WTC11 (cell line): ENCODE measurements around the gene RBM8A. TPM values are rescaled to one million over a fixed set of nuclear protein-coding genes. Genes with fewer than 3 reads are reported as not detected.

ENCODE experiments used
- ATAC-seq: fragments of 200-7000 bp; cut with Tn5 transposase; 2 replicates; pipeline ENCODE4 v1.10.0; 2021; ENCODE audit warnings: mild to moderate bottlenecking, moderate library complexity
- CTCF ChIA-PET: fragments of 300-600 bp; sonication (Branson Sonifier 250); formaldehyde crosslinking; loops from one replicate; lab custom pipeline; 2021; ENCODE audit warnings: antibody characterized with exemption; lab: Charles Lee
- POLR2A ChIA-PET: fragments of 350-600 bp; sonication (Branson Sonifier 250); formaldehyde crosslinking; loops from one replicate; lab custom pipeline; 2021; ENCODE audit warnings: antibody characterized with exemption; lab: Charles Lee
- DNase-seq: peaks from one replicate; pipeline ENCODE4 v3.0.0; 2021; ENCODE audit warnings: low spot score
- H3K27ac Mint-ChIP-seq: 2 replicates; pipeline ENCODE4 v1.8.0; 2021; ENCODE audit warnings: mixed read lengths
- H3K27me3 Mint-ChIP-seq: 2 replicates; pipeline ENCODE4 v1.8.0; 2021; ENCODE audit warnings: low read depth, mild to moderate bottlenecking, moderate library complexity, mixed read lengths
- H3K36me3 Mint-ChIP-seq: 2 replicates; pipeline ENCODE4 v1.8.0; 2021; ENCODE audit warnings: mixed read lengths
- H3K4me1 Mint-ChIP-seq: 2 replicates; pipeline ENCODE4 v1.8.0; 2022; ENCODE audit warnings: mixed read lengths
- H3K4me3 Mint-ChIP-seq: 2 replicates; pipeline ENCODE4 v1.8.0; 2021; ENCODE audit warnings: mild to moderate bottlenecking, moderate library complexity, mixed read lengths
- H3K9me3 Mint-ChIP-seq: 2 replicates; pipeline ENCODE4 v1.8.0; 2021; ENCODE audit warnings: mixed read lengths
- CBFB ChIP-seq: sonication (generic); formaldehyde crosslinking; IDR thresholded peaks from 2 replicates; pipeline ENCODE4 v1.8.1; 2022; ENCODE audit warnings: mild to moderate bottlenecking, low read depth, missing genetic modification reagents
- CREB1 ChIP-seq: sonication (generic); formaldehyde crosslinking; IDR thresholded peaks from 2 replicates; pipeline ENCODE4 v1.8.0; 2023; ENCODE audit warnings: mild to moderate bottlenecking, missing genetic modification reagents
- GRHL2 ChIP-seq: fragments of 250-450 bp; sonication (Bioruptor Pico); IDR thresholded peaks from 2 replicates; pipeline ENCODE4 v1.8.0; 2022; ENCODE audit warnings: mild to moderate bottlenecking, moderate library complexity; ENCODE audit not compliant: insufficient replicate concordance, severe bottlenecking
- HMGA2 ChIP-seq: fragments of 250-450 bp; sonication (Bioruptor Pico); IDR thresholded peaks from 2 replicates; pipeline ENCODE4 v1.4.0; 2021; ENCODE audit warnings: mild to moderate bottlenecking, moderate library complexity
- MXD4 ChIP-seq: fragments of 250-450 bp; sonication (Bioruptor Pico); IDR thresholded peaks from 2 replicates; pipeline ENCODE4 v1.8.0; 2021; ENCODE audit warnings: mild to moderate bottlenecking, moderate library complexity, borderline replicate concordance
- NFE2L1 ChIP-seq: sonication (generic); formaldehyde crosslinking; IDR thresholded peaks from 2 replicates; pipeline ENCODE4 v1.8.1; 2023; ENCODE audit warnings: missing genetic modification reagents
- TCF7 ChIP-seq: sonication (generic); formaldehyde crosslinking; IDR thresholded peaks from 2 replicates; pipeline ENCODE4 v1.8.0; 2022; ENCODE audit warnings: mild to moderate bottlenecking, low read depth, missing genetic modification reagents, moderate library complexity
- ZNF121 ChIP-seq: sonication (generic); formaldehyde crosslinking; IDR thresholded peaks from 2 replicates; pipeline ENCODE4 v1.8.0; 2023; ENCODE audit warnings: missing genetic modification reagents
- ZNF396 ChIP-seq: fragments of 250-450 bp; sonication (Bioruptor Pico); IDR thresholded peaks from 2 replicates; pipeline ENCODE4 v1.8.0; 2021; ENCODE audit warnings: mild to moderate bottlenecking, moderate library complexity, borderline replicate concordance
- ZNF416 ChIP-seq: fragments of 250-450 bp; sonication (Bioruptor Pico); IDR thresholded peaks from 2 replicates; pipeline ENCODE4 v1.9.0; 2021; ENCODE audit warnings: mild to moderate bottlenecking, inconsistent platforms
- total RNA-seq: library from RNA; stranded (reverse); gene quantifications from 3 replicates; pipeline ENCODE4 v1.2.3, GENCODE V29; 2021
- TF ChIP-seq, protein P1 (sequence below): sonication (generic); formaldehyde crosslinking; IDR thresholded peaks from 2 replicates; pipeline ENCODE4 v1.8.1; 2022; ENCODE audit warnings: low read depth, mild to moderate bottlenecking, moderate library complexity, missing genetic modification reagents, borderline replicate concordance
- TF ChIP-seq, protein P2 (sequence below): sonication (generic); formaldehyde crosslinking; IDR thresholded peaks from 2 replicates; pipeline ENCODE4 v1.8.0; 2022; ENCODE audit warnings: mild to moderate bottlenecking, missing genetic modification reagents
- TF ChIP-seq, protein P3 (sequence below): sonication (generic); formaldehyde crosslinking; conservative IDR thresholded peaks from 2 replicates; pipeline ENCODE4 v1.8.1; 2023; ENCODE audit warnings: mild to moderate bottlenecking, low read depth, missing genetic modification reagents, moderate library complexity
- TF ChIP-seq, protein P4 (sequence below): sonication (generic); formaldehyde crosslinking; IDR thresholded peaks from 2 replicates; pipeline ENCODE4 v1.8.0; 2022; ENCODE audit warnings: mild to moderate bottlenecking, missing genetic modification reagents
- TF ChIP-seq, protein P5 (sequence below): sonication (generic); formaldehyde crosslinking; IDR thresholded peaks from 2 replicates; pipeline ENCODE4 v1.8.0; 2023; ENCODE audit warnings: missing genetic modification reagents
- TF ChIP-seq, protein P6 (sequence below): sonication (generic); formaldehyde crosslinking; IDR thresholded peaks from 2 replicates; pipeline ENCODE4 v1.8.0; 2023; ENCODE audit warnings: mild to moderate bottlenecking, missing genetic modification reagents
- TF ChIP-seq, protein P7 (sequence below): fragments of 250-450 bp; sonication (Bioruptor Pico); IDR thresholded peaks from 2 replicates; pipeline ENCODE4 v1.9.0; 2021; ENCODE audit warnings: mild to moderate bottlenecking
- TF ChIP-seq, protein P8 (sequence below): sonication (generic); formaldehyde crosslinking; IDR thresholded peaks from 2 replicates; pipeline ENCODE4 v1.8.1; 2023; ENCODE audit warnings: mild to moderate bottlenecking, missing genetic modification reagents, moderate library complexity
- TF ChIP-seq, protein P9 (sequence below): fragments of 250-450 bp; sonication (Bioruptor Pico); IDR thresholded peaks from 2 replicates; pipeline ENCODE4 v1.8.0; 2021; ENCODE audit warnings: mild to moderate bottlenecking

The RBM8A gene
- total RNA-seq, 1 experiment from 2014 or later = 199 TPM

DNA sequence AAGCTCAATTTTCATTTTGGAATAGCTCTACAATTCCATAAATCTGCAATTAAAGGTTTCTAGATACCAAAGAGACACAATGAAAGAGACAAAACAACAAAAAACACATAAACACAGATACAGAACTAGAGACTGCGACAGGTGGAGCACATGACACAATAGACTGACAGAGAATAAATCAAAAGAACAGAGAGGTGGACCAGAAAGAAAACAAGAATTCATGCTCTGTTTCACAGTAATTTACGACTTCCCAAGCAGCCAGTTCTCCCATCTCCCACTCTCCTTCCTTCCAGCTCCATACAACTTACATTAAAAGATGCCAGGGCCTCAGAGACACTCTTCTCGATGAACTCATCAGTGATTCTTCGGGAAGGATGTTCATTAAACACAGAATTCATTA lies 15.1 kb upstream of the RBM8A start (continued):
- TF ChIP-seq, protein P1, sequence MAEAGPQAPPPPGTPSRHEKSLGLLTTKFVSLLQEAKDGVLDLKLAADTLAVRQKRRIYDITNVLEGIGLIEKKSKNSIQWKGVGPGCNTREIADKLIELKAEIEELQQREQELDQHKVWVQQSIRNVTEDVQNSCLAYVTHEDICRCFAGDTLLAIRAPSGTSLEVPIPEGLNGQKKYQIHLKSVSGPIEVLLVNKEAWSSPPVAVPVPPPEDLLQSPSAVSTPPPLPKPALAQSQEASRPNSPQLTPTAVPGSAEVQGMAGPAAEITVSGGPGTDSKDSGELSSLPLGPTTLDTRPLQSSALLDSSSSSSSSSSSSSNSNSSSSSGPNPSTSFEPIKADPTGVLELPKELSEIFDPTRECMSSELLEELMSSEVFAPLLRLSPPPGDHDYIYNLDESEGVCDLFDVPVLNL (CRISPR knock-in tag) = no peak
- TF ChIP-seq, protein P2, sequence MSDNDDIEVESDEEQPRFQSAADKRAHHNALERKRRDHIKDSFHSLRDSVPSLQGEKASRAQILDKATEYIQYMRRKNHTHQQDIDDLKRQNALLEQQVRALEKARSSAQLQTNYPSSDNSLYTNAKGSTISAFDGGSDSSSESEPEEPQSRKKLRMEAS (CRISPR knock-in tag) = no peak
- TF ChIP-seq, protein P3, sequence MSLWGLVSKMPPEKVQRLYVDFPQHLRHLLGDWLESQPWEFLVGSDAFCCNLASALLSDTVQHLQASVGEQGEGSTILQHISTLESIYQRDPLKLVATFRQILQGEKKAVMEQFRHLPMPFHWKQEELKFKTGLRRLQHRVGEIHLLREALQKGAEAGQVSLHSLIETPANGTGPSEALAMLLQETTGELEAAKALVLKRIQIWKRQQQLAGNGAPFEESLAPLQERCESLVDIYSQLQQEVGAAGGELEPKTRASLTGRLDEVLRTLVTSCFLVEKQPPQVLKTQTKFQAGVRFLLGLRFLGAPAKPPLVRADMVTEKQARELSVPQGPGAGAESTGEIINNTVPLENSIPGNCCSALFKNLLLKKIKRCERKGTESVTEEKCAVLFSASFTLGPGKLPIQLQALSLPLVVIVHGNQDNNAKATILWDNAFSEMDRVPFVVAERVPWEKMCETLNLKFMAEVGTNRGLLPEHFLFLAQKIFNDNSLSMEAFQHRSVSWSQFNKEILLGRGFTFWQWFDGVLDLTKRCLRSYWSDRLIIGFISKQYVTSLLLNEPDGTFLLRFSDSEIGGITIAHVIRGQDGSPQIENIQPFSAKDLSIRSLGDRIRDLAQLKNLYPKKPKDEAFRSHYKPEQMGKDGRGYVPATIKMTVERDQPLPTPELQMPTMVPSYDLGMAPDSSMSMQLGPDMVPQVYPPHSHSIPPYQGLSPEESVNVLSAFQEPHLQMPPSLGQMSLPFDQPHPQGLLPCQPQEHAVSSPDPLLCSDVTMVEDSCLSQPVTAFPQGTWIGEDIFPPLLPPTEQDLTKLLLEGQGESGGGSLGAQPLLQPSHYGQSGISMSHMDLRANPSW (CRISPR knock-in tag) = no peak
- TF ChIP-seq ZNF416 (CRISPR knock-in tag) (no peak), HMGA2 (CRISPR knock-in tag) (no peak)
- TF ChIP-seq, protein P4, sequence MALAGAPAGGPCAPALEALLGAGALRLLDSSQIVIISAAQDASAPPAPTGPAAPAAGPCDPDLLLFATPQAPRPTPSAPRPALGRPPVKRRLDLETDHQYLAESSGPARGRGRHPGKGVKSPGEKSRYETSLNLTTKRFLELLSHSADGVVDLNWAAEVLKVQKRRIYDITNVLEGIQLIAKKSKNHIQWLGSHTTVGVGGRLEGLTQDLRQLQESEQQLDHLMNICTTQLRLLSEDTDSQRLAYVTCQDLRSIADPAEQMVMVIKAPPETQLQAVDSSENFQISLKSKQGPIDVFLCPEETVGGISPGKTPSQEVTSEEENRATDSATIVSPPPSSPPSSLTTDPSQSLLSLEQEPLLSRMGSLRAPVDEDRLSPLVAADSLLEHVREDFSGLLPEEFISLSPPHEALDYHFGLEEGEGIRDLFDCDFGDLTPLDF (CRISPR knock-in tag) = no peak

DNA sequence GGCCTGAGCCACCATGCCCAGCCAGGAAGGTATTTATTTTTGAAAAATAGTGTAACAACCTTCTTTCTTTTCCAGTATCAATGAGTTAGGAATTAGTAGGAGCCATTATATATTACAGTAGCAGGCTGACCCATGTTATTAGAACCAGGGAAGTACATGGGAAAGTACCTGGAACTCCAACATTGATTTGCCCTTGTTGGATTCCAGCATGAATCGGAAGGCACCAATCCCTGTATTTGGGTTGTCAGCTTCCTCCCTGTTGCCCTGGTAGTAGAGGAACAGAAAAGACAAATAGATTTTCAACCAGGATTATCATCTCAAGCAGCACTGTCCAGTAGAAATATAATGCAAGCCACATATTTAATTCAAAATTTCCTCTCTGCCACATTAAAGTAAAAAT lies 10.2 kb upstream of the RBM8A start:
- ATAC-seq = no peak
- Mint-ChIP-seq H3K9me3 (no peaks in the 10 kb centered on the region), H3K4me1 (peaks cover 17% of the 10 kb centered on the region), H3K27me3 (no peaks in the 10 kb centered on the region; the same call in 1 of the 2 replicates), H3K4me3 (no peak overlapping the region), H3K36me3 (no peaks in the 10 kb centered on the region), H3K27ac (peak overlapping the region; percentile 29; the same call in 1 of the 2 replicates)
- ChIA-PET CTCF (interaction anchor here (1.0 to 2.1 kb wide), 2 partner anchors 45 to 46 kb away, joined by 3 to 5 read pairs; no protein-coding TSS in a partner anchor), POLR2A (interaction anchor here (0.6 to 1.8 kb wide), 2 partner anchors 10 to 101 kb away, joined by 3 to 7 read pairs; partner anchors contain the start of gene RBM8A)
- TF ChIP-seq ZNF396 (no peak), ZNF121 (no peak), CBFB (CRISPR knock-in tag) (no peak), GRHL2 (no peak), NFE2L1 (CRISPR knock-in tag) (no peak), TCF7 (CRISPR knock-in tag) (no peak), MXD4 (no peak), CREB1 (CRISPR knock-in tag) (no peak)
- TF ChIP-seq, protein P5, sequence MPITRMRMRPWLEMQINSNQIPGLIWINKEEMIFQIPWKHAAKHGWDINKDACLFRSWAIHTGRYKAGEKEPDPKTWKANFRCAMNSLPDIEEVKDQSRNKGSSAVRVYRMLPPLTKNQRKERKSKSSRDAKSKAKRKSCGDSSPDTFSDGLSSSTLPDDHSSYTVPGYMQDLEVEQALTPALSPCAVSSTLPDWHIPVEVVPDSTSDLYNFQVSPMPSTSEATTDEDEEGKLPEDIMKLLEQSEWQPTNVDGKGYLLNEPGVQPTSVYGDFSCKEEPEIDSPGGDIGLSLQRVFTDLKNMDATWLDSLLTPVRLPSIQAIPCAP (CRISPR knock-in tag) = no peak
- TF ChIP-seq, protein P2 (CRISPR knock-in tag) = no peak
- TF ChIP-seq, protein P6, sequence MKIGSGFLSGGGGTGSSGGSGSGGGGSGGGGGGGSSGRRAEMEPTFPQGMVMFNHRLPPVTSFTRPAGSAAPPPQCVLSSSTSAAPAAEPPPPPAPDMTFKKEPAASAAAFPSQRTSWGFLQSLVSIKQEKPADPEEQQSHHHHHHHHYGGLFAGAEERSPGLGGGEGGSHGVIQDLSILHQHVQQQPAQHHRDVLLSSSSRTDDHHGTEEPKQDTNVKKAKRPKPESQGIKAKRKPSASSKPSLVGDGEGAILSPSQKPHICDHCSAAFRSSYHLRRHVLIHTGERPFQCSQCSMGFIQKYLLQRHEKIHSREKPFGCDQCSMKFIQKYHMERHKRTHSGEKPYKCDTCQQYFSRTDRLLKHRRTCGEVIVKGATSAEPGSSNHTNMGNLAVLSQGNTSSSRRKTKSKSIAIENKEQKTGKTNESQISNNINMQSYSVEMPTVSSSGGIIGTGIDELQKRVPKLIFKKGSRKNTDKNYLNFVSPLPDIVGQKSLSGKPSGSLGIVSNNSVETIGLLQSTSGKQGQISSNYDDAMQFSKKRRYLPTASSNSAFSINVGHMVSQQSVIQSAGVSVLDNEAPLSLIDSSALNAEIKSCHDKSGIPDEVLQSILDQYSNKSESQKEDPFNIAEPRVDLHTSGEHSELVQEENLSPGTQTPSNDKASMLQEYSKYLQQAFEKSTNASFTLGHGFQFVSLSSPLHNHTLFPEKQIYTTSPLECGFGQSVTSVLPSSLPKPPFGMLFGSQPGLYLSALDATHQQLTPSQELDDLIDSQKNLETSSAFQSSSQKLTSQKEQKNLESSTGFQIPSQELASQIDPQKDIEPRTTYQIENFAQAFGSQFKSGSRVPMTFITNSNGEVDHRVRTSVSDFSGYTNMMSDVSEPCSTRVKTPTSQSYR (CRISPR knock-in tag) = no peak
- TF ChIP-seq, protein P7, sequence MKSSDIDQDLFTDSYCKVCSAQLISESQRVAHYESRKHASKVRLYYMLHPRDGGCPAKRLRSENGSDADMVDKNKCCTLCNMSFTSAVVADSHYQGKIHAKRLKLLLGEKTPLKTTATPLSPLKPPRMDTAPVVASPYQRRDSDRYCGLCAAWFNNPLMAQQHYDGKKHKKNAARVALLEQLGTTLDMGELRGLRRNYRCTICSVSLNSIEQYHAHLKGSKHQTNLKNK (CRISPR knock-in tag) = no peak
- TF ChIP-seq, protein P4 (CRISPR knock-in tag) = no peak
- TF ChIP-seq, protein P8, sequence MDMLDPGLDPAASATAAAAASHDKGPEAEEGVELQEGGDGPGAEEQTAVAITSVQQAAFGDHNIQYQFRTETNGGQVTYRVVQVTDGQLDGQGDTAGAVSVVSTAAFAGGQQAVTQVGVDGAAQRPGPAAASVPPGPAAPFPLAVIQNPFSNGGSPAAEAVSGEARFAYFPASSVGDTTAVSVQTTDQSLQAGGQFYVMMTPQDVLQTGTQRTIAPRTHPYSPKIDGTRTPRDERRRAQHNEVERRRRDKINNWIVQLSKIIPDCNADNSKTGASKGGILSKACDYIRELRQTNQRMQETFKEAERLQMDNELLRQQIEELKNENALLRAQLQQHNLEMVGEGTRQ = no peak
- TF ChIP-seq, protein P9, sequence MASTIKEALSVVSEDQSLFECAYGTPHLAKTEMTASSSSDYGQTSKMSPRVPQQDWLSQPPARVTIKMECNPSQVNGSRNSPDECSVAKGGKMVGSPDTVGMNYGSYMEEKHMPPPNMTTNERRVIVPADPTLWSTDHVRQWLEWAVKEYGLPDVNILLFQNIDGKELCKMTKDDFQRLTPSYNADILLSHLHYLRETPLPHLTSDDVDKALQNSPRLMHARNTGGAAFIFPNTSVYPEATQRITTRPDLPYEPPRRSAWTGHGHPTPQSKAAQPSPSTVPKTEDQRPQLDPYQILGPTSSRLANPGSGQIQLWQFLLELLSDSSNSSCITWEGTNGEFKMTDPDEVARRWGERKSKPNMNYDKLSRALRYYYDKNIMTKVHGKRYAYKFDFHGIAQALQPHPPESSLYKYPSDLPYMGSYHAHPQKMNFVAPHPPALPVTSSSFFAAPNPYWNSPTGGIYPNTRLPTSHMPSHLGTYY = no peak
- no peak for DNase-seq
